ENCODE measurements around the gene FANCG.

The FANCG gene

DNA sequence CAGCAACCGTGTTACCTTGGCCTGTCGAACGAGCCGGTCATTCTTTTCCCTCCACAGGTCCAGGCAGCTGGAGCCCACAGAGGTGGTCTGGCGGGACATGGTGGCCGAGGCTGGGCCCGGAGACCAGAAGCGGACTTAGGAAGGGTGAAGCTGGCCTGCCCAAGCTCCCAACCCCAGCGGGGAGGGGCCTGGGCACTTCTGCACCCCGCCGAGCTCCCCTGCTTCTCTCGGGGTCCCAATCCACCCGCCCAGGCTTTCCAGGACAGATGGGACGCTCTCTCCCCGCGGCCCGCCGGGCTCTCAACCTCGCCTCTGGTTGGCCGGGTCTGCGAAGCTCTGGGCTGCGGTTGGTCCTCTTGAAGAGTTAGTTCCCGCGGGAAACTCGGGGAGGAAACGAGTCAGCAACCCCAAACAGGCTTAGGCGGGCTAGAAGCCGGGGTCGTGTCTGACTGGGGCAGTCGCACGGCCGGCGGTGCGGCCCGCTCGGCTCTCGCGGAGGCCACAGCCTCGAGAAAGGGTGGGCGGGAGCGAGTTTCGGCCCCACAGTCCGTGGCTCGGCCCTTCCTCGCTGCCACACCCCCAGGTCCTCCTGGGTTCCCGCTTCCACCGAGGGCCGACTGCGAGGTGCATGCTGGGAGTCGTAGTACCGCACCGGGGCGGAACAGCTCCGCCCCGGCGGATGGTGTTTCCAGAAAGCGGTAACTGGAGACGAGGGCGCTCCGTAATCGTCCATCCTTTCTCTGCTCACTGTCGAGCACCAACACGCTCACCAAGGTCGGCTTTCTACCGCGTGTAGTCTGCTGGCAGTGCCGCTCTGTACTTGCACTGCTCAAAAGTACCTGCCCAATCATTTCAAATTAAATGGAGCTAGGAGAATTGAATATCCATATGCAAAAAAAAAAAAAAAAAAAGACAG lies at the start of gene FANCG:
FANCG (minus strand) TSS at position 517 of the 916 bp plus-strand sequence; CDS start at position 99, 418 bp downstream.
- DNase-seq = peak; percentile 92

DNA sequence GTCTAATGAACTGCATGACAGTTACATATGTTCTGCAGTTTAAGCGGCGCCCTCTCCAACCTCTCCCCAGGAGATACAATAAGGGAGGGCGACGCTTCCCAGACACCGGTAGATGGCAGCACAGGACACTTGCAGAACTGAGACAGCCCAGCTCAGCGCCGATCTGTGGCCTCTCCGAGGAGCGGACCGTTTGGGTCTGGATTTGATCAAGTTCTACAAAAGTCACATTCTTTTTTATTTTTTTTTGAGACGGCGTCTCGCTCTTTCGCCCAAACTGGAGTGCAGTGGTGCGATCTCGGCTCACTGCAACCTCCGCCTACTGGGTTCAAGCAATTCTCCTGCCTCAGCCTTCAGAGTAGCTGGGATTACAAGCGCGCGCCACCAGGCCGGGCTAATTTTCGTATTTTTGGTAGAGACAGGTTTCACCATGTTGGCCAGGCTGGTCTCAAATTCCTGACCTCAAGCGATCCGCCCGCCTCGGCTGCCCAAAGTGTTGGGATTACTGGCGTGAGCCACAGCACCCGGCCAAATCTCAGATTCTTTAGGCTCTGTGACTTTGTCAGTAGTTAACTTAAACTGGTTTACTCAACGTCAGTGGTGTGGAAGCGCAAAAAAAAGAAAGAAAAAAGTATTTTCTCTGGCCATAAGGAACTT lies 37.3 kb upstream of the FANCG start:
- peak; percentile 95 for DNase-seq

DNA sequence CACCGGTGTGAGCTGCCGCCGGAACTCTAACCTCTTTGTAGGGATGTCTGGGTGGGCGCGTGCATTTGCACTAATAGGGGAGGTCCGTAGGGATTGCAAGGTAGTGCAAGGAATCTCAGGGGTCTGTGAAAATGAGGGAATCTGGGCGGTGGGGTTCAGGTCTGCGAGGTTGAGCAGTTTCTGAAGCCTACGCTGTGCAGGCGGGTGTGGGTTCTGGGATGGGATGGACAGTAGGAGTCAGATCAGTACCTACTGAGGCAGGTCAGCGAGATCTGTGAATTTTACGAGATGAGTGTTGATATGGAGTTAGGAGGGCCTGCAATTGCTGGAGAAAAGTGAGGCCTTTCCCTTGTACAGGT lies 36.8 kb upstream of the FANCG start:
- no peak for DNase-seq

DNA sequence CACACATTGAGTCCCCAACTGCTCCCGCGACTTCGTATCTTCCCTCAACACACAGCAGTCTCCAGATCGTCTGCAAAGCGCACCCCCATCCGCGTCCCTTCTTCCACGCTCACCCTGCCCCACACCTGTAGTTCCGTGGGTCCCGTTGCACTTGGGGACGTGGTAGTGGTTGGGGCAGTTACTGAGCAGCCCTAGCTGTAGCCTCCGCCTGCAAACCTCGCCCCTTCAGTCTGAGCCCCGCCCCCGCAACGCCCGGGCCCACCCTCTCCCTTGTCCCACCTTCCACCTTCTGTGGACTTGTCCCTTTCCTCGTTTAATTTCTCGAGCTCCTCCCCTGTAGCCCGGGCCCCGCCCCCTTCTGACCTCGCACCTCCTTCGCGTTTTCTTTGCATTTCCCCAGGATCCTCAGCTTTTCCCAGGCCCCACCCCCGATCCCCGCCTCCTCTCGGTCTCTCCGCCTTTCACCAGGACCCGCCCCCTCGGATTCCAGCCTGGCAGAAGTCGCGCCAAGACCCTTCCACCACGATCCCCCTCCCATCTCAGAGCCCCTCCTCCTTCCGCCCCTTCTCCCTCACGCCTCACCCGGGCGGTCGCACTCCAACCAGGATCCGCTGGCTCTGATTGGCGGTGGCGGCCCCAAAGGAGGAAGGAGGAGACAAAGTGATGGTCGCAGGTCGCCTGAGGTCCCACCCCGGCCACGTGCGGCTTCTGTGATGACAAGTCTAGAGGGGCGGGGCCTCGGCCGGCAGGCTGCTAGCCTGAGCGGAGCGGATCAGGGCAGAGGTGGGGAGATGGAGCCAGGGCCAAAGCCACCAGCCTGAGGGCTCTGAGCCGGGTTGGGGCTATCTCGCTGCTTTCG lies 36.2 kb upstream of the FANCG start, which contains the start of gene ATOSB:
ATOSB (minus strand) TSS at position 183 of the 859 bp plus-strand sequence. CDS start 7,588 bp downstream, outside the sequence.
- DNase-seq = peak; percentile 93

DNA sequence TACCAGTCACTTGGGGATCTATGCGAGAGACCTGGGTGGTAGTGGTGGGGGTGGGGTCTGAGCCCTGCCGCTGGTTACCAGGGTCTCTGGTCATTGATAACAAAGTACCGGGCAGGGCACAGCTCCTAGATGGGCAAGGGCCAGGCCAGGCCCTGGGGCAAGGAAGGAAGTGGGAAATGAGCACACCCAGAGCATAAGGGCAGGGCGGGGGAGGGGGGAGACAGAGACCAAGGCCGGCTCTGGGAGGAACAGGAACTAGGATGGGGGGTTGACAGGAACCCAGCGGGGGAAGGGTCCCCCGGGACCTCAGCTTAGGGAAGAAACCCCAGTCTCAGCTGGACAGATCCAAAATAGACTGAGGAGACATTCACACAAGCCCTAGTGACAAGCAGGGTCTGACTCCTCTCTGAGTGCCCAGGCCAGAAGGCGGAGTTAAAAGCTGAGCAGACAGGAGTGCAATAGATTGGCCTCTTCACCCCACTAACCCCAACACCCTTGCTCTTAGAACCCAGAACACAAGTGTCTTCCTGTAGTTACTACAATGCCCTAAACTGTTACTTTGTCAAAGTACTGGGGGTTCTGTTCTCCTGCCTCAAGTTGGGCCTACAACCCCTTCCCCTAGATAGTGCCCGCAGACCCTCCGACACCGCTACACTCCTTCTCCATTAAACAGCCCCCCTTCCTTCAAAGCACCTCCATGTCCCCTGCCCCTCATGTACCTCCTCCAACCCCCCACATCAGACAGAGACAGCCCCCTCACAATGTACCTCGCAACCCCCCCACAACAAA lies 35.3 kb upstream of the FANCG start:
- DNase-seq = no peak

DNA sequence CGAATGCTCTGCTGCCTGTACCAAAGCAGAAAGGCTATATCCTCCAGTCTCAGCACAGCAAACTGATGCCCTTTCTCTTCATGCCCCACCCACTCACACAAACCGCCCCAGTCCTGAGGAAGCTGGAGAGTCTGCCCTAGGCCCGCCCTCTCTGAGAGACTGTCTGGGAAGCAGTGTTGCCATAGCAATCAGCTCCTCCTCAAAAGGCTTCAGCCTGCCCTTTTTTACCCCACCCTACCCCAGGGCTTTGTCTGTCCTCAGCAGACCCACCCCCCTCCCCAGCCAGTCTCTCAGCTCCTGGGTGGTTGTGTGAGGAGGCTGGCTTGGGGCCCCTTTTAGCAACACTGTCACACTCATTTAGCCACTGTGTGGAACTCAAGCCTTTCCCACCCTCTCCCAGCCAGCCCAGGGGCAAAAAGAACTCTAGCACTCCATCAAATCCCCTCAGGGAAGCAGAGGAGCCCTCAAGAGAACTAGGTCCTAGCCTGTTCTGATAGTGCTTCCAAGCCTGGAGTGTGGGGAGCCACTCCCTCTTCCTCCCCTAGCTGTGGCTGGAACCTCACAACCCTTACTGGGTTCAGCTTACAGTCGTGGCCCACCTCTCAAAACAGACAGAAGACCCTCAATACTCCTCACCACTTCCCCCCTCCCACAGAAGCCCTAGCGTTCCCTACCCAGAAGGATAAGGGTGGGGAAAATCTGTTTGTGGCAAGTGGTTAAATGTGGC lies 34.5 kb upstream of the FANCG start:
- no peak for DNase-seq

DNA sequence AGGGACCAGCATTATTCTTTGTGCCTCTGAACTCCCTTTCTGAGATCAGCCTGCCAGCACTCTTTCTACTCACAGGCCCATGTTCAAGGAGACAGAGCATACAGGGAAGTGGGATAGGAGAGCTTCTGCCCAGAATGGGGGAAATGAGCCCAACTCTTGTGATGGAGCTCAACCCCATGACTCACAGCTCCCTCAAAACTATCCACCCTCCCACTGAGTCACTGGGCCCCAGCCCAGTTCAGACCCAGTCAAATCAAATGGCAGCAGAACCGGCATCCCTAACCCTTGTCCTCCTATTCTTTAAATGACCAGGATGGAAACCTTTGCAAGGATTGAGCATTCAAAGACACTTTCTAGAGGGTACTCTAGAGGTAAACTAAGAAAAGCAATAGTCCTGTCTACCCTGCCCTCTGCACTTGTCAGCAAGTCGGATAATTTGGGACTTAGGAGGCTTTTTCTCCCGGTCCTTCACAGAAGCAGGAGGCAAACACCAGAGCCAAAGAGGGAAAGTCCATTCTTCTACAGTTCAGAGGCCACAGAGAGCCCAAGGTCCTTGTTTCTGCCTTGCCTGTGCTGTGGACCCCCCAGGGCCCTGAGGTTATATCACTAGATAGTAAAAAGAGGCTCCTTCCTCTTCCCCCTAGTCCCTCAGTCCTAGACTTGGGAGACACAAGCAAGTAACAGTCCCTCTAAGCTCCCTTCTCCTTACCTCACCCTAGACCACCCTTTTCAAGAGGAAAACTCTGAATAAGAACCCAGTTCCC lies 32.7 kb upstream of the FANCG start:
- DNase-seq = no peak

DNA sequence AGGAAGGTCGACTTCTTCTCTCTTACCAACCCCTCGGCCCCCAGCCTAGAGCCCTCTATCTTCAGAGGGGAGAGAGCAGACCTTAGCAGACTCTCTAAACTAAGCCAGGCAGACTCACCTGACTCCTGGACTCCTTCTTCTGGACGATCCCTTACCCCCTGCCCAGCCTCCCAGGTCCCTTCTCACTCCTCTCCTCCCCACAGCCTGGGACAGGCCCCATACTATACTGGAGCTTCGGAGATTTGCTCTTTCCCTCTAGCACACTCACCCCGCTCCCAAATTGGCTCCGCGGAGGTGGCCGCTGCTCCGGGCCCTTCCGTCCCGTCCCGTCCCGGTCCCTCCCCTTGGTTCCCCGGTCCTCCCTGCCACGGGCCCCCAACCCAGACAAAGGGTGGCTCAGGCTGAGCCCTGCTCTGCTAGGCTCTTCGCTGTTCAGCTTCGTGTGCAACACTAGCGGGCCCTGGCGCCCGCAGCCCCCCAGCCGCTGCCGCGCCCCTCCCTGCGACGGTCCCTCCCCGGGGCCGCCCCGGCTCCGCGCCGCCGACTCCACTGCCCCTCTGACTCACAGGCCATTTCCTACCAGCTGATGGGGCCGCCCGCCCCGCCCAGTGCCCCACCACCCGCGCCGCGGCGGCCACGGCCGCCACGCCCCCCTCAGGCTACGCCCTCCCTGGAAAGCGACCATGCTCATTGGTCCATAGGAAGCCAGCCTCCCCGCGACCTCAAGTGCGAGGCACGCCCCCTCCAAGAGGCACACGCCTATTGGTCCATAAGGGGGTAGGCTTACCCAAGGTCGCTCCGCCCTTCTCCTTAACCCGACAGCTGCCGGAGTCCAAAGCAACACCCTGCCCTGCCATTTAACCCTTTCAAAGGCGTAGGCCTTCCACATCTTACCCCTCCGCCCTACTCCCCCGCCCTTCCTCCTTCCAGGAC lies 31.5 kb upstream of the FANCG start:
- peak; percentile 97 for DNase-seq

DNA sequence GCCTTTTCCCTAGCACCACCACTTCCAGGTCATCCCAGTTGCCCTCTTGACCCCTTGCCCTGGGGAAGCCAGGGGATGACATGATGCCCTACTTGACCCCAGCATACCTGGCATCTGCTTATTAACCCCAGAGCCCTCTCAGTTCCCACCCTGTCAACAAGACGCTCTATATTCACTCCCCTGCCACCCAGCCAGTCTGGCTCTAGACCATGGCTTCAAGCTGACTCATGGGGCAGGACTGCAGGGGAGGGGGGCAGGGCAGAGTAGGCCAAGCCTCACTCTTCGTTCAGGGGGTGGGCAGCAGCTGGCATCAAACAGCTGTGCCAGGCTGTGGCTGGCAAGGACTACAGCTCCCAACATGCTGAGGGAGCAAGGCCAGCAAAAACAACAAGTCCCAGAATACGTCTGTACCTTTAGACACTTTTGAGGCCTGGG lies 30.6 kb upstream of the FANCG start:
- no peak for DNase-seq

DNA sequence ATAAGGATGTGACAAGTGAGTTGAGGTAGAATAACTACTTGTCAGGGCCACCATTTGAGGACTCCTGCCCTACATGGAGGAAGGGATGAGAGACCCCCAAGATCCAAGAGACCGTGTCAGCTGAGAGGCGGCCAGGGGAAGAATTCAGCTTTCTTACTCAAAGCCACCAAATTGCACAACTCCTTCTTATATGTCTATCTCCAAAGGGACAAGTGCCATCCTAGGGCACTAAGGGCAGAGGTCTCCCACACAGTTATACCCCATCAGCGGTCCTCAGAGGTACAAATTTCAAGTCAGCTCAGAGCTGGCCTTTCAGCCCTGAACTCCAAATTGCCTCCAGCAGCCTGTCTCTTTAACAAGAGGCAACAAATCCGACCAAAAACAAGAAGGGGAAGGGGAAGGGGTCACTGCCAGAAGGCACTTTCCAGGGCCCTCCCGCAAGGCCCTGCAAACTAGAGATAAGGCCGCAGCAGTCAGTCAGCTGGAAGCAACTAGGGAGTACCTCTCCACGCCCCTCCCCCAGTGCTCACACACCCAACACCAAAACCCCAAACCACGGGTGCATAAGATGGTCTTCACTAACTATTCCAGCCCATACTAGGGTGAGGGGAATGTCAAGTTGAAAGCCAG lies 29.3 kb upstream of the FANCG start:
- DNase-seq = no peak

DNA sequence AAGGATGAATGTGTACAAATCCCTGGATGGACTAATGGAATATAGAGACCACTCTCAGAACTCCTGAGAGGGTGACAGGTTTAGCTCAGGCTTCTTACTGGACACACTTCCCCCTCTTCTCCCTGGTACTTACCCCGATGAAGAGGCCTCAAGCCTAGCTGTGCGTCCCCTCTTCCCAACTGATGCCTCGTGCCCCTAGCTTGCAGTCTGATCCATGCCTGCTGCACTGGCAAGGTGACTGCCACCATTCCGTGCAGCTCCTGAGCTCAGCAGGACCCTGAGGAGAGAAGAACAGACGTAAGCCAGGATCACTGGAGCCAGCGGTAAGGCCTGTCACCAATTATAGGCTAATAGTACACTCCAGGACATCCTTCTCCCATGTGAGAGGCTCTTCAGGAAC lies 28.7 kb upstream of the FANCG start:
- no peak for DNase-seq

DNA sequence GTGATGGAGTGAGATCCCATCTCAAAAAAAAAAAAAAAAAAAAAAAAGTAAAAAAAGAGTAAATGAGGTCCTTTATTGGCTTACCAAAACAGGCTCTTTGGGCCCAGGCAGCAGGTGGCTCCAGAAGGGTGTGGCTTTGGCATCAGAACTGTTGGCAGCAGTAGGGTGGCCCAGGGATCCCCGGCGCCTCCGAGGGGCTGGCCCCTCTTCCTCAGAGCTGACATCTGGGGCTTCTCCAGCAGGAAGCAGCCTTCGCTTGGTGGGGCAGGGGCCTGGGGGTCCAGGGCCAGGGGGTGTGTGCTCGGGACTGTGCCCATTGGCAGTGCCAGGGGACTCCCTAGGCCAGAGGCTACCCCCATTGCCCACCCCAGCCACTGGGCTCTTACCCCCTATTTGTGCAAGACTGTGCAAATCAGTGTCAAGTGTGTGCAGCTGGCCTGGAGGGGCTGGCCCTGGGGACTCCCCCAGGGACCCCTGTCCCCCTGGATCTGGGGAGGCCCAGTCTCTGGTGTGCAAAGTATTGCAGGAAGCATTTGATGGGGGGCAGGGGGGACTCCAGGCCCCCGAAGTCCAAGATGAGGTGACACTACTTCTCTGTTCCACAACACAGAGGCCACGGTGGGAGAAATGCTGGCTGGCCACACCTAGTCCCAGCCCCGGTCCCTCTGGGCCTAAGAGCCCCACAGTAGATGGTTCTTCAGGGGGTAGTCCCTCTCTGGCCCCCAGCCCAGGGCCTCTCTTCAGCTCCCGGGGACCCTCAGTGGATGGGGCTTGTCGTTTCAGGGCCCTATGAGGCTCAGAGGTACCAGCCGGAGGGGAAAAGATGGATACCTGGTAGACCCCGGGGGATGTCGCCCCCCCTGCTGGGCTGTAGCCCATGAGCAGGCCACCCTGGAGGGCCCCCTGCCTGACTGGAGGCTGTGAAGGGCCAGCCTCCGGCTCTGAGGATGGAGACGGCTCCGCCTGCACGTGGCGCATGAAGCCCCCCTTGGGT lies 27.9 kb upstream of the FANCG start:
- DNase-seq = no peak

DNA sequence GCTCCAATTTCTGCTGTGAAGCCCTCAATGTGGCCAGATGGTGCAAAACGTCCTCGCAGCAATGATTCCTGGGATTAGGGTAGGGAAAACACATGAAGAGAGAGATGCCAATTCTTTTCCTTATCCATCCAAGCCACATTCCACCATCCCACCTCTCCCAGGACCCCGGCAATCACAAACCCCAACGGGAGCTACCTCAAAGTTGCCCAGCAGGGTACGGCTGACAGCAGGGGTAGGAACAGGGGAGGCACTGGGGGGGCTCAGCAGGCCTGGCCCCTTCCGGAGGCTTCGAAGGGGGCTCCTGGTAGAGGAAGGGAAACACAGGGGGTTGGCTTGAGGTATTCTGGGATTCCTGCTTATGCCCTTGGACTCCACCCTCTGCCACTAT lies 26.6 kb upstream of the FANCG start:
- no peak for DNase-seq

DNA sequence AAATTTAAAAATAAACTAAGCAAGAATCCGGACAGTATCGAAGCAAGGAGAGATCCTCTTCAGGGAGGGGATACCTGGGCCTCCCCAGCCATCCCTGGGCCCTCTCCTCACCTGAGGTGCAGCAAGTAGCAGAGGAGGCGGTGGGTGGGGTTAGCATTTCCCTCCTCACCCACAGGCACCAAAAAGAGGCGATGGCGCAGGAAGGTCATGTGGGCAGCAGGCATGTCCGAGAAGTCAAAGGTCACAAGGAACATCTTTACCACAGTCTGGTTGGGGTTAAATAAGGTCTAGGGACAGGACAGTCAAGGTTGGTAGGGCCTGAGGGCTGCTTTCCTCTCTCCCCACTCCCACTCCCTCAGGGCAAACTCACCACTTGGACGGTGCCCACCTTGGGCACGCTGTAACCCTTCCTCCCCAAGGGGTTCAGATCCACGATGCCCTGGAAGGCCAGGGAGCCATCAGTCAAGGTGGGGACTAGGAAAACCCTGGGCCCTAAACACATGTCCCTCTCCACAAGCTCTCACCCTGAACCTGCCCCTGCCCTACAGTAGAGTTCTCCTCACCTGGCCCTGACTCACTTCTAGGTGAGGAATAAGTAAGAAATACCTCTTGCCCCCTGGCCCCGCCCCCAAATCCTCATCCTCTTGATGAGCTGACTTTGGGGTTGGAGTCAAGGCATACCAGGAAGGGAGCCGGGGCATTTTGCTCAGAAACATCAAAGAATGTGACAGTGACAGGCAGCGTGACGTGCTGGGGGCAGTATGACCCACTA lies 26.0 kb upstream of the FANCG start:
- DNase-seq = no peak

DNA sequence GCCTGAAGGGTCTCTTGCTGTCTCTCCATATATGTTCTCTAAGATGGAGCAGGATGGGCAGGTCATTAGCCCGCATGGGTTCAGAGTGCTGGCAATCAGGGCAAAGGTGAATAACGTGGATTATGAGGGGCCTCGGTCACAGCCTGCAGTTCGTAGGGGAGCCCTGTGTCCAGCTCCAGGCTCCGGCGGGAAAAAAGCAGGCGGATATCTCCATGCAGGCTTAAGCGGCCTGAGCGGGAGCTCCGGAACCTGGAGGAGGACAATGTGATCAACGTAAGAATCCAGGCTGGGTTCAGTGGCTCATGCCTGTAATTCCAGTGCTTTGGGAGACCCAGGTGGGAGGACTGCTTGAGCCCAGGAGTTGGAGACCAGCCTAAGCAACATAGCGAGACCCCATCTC lies 25.4 kb upstream of the FANCG start:
- no peak for DNase-seq

DNA sequence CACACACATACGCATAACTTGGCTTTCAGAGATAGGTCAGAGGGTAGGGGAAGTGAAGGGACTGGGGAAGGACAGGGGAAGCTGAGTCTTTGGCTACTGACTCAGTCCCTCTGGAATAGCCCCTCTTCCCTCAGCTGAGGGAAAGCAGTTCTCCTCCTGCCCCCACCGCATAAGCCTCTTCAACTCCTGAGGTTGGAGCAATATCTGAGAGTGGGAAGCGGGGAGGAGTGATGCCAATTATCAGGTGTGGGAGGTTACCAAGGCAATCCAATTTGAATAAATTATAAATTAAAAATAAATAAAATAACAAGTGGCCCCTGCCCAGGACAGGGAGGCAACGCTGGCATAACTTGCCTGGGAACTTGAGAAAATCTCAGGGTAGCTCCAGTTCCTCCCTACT lies 24.8 kb upstream of the FANCG start:
- no peak for DNase-seq

DNA sequence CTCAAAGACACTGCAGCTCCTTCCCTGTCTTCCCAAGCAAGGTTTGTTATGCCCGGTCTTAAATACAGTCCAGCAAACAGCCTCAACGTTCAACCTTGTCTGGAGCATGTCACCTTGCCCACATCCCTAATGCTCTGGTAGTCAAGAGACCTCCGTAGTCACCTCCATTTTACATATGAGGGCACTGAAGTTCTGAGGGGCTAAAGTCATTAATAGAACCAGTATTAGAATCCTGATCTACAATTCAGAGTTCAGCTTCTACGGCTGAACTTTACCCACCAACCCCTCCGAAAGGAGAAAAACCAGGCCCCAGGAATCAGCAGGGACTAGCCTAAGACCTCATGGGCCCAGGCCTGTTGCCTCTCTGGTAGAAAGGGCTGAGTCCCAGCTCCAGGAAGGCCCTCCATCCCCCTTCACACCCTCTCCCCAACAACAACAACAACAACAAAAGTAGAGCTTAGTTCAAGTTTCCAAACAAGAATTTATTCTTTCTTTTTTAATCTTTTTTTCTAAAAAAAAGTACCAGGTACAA lies 24.0 kb upstream of the FANCG start:
- DNase-seq = no peak

All from NCI-H1092 (cell line).